ENCODE results near the gene COG5.

DNA sequence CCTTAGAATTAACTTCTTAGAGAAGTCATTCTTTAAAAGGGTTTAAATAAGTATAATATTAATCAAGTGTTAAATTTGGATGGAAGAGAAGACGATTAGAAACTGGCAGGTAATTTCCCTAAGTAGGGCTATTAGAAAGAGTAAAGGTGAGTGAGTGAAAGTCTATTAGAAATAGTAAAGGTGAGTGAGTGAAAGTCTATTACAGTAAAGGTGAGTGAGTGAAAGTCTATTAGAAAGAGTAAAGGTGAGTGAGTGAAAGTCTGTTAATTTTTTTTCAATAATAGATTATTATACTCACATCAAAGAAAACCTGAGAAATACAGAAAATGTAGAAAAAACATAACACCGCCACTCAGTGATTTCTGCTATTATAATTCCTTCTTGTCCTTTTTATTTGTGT lies 405.7 kb downstream of the COG5 start:
- TF ChIP-seq TAF1 (IDR thresholded peaks at IDR 0.05; ENCODE audit: borderline replicate concordance, insufficient read depth, low read length) = no peak
- TF ChIP-seq, protein P1, sequence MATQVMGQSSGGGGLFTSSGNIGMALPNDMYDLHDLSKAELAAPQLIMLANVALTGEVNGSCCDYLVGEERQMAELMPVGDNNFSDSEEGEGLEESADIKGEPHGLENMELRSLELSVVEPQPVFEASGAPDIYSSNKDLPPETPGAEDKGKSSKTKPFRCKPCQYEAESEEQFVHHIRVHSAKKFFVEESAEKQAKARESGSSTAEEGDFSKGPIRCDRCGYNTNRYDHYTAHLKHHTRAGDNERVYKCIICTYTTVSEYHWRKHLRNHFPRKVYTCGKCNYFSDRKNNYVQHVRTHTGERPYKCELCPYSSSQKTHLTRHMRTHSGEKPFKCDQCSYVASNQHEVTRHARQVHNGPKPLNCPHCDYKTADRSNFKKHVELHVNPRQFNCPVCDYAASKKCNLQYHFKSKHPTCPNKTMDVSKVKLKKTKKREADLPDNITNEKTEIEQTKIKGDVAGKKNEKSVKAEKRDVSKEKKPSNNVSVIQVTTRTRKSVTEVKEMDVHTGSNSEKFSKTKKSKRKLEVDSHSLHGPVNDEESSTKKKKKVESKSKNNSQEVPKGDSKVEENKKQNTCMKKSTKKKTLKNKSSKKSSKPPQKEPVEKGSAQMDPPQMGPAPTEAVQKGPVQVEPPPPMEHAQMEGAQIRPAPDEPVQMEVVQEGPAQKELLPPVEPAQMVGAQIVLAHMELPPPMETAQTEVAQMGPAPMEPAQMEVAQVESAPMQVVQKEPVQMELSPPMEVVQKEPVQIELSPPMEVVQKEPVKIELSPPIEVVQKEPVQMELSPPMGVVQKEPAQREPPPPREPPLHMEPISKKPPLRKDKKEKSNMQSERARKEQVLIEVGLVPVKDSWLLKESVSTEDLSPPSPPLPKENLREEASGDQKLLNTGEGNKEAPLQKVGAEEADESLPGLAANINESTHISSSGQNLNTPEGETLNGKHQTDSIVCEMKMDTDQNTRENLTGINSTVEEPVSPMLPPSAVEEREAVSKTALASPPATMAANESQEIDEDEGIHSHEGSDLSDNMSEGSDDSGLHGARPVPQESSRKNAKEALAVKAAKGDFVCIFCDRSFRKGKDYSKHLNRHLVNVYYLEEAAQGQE (IDR thresholded peaks at IDR 0.05; ENCODE audit: insufficient read depth in 1 of 2, low read depth in 2 of 2, low read length in 2 of 2) = no peak

All from PFSK-1 (cell line).